OCI-LY1 (cell line): ENCODE results near the gene HMGB1.

Source experiments
- H2AFZ ChIP-seq: fragments of 200-600 bp; sonication (generic), shearing (Covaris generic); 2 replicates; pipeline ENCODE4 v1.6.0; 2014; ENCODE audit warnings: antibody characterized with exemption, mild to moderate bottlenecking, low read length
- H3F3A ChIP-seq: fragments of 200-600 bp; sonication (generic), shearing (Covaris generic); 2 replicates; pipeline ENCODE4 v1.6.0; 2014; ENCODE audit warnings: mild to moderate bottlenecking, antibody characterized with exemption, low read length, moderate library complexity; ENCODE audit not compliant: insufficient read depth
- H3K27ac ChIP-seq: fragments of 200-600 bp; sonication (generic); 2 replicates; pipeline ENCODE4 v1.5.1; 2014; ENCODE audit warnings: low read length, mixed run types, mild to moderate bottlenecking, low read depth; ENCODE audit not compliant: poor library complexity, severe bottlenecking
- H3K27me3 ChIP-seq: fragments of 200-600 bp; sonication (generic); 2 replicates; pipeline ENCODE4 v1.6.0; 2014; ENCODE audit warnings: antibody characterized with exemption, mild to moderate bottlenecking, low read length, moderate library complexity; ENCODE audit not compliant: insufficient read depth
- H3K36me3 ChIP-seq: fragments of 200-600 bp; sonication (generic); 2 replicates; pipeline ENCODE4 v1.6.1; 2014; ENCODE audit warnings: mild to moderate bottlenecking, antibody characterized with exemption, low read length, moderate library complexity, mixed read lengths; ENCODE audit not compliant: insufficient read depth
- H3K4me1 ChIP-seq: fragments of 200-600 bp; sonication (generic); 2 replicates; pipeline ENCODE4 v1.5.1; 2014; ENCODE audit warnings: mild to moderate bottlenecking, low read length, moderate library complexity; ENCODE audit not compliant: insufficient read depth, severe bottlenecking
- H3K4me2 ChIP-seq: fragments of 200-600 bp; sonication (generic), shearing (Covaris generic); 2 replicates; pipeline ENCODE4 v1.6.1; 2014; ENCODE audit warnings: low read length
- H3K4me3 ChIP-seq: fragments of 200-600 bp; sonication (generic); 2 replicates; pipeline ENCODE4 v1.5.1; 2014; ENCODE audit warnings: low read length, low read depth, mild to moderate bottlenecking, mixed read lengths; ENCODE audit not compliant: poor library complexity, severe bottlenecking
- H3K79me2 ChIP-seq: fragments of 200-600 bp; shearing (Covaris generic); 2 replicates; pipeline ENCODE4 v1.6.1; 2016; ENCODE audit warnings: mixed run types, low read length, mixed read lengths; ENCODE audit not compliant: insufficient read depth
- H3K9ac ChIP-seq: fragments of 200-600 bp; sonication (generic), shearing (Covaris generic); 2 replicates; pipeline ENCODE4 v1.6.1; 2014; ENCODE audit warnings: mild to moderate bottlenecking, low read length, mixed read lengths
- H3K9me2 ChIP-seq: fragments of 200-600 bp; sonication (generic), shearing (Covaris generic); 2 replicates; pipeline ENCODE4 v1.6.1; 2014; ENCODE audit warnings: low read depth, mild to moderate bottlenecking, low read length, mixed read lengths
- H3K9me3 ChIP-seq: fragments of 200-600 bp; shearing (Covaris generic); 2 replicates; pipeline ENCODE4 v1.6.1; 2014; ENCODE audit warnings: low read length, mixed read lengths
- H4K20me1 ChIP-seq: fragments of 200-600 bp; sonication (generic), shearing (Covaris generic); 2 replicates; pipeline ENCODE4 v1.6.0; 2016; ENCODE audit warnings: mild to moderate bottlenecking, low read length; ENCODE audit not compliant: insufficient read depth
- EZH2 ChIP-seq: fragments of 200-600 bp; sonication (generic), shearing (Covaris generic); IDR thresholded peaks from 2 replicates; pipeline ENCODE4 v1.8.0; 2017; ENCODE audit warnings: borderline replicate concordance, mixed run types, mild to moderate bottlenecking, antibody characterized with exemption, low read length, moderate library complexity, mixed read lengths
- TF ChIP-seq, protein P1 (sequence below): fragments of 200-600 bp; sonication (generic), shearing (Covaris generic); IDR thresholded peaks from 2 replicates; pipeline ENCODE4 v1.5.1; 2017; ENCODE audit warnings: mild to moderate bottlenecking, antibody characterized with exemption, low read length, moderate library complexity, mixed read lengths

Gene HMGB1

DNA sequence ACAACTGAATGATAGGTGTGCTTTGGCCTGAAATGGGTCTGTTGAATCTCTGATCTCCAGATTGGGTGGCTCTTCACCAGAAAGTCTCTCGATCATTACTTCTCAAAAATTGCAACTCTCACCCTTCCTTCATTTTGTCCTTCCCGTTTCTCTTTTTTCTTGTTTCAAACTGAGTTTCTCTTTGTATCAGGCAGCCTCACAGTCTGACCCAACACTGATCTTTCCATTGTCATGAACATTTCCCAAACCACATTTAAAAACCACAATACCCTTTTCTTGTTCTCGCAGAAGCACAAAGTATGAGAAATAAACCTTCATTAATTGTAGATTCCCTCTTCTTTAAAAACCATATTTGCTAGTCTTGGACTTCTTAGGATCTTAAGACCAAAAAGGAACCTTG is 33.6 kb upstream of the HMGB1 start:
- H3K36me3 ChIP-seq: no peaks in the 10 kb centered on the region
- H3K9me3 ChIP-seq: no peaks in the 10 kb centered on the region
- no peak for TF ChIP-seq EZH2
- TF ChIP-seq, protein P1, sequence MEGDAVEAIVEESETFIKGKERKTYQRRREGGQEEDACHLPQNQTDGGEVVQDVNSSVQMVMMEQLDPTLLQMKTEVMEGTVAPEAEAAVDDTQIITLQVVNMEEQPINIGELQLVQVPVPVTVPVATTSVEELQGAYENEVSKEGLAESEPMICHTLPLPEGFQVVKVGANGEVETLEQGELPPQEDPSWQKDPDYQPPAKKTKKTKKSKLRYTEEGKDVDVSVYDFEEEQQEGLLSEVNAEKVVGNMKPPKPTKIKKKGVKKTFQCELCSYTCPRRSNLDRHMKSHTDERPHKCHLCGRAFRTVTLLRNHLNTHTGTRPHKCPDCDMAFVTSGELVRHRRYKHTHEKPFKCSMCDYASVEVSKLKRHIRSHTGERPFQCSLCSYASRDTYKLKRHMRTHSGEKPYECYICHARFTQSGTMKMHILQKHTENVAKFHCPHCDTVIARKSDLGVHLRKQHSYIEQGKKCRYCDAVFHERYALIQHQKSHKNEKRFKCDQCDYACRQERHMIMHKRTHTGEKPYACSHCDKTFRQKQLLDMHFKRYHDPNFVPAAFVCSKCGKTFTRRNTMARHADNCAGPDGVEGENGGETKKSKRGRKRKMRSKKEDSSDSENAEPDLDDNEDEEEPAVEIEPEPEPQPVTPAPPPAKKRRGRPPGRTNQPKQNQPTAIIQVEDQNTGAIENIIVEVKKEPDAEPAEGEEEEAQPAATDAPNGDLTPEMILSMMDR: no peak
- no peaks in the 10 kb centered on the region for H4K20me1 ChIP-seq
- H3K27ac ChIP-seq: no peak overlapping the region
- H3K9ac ChIP-seq: no peak overlapping the region
- H3K4me1 ChIP-seq: no peaks in the 10 kb centered on the region
- no peaks in the 10 kb centered on the region for H3K27me3 ChIP-seq
- no peaks in the 10 kb centered on the region for H3K79me2 ChIP-seq
- no peak overlapping the region for H3K4me3 ChIP-seq
- H3F3A ChIP-seq: no peaks in the 10 kb centered on the region
- H3K9me2 ChIP-seq: no peaks in the 10 kb centered on the region
- H2AFZ ChIP-seq: no peak overlapping the region
- no peak overlapping the region for H3K4me2 ChIP-seq

DNA sequence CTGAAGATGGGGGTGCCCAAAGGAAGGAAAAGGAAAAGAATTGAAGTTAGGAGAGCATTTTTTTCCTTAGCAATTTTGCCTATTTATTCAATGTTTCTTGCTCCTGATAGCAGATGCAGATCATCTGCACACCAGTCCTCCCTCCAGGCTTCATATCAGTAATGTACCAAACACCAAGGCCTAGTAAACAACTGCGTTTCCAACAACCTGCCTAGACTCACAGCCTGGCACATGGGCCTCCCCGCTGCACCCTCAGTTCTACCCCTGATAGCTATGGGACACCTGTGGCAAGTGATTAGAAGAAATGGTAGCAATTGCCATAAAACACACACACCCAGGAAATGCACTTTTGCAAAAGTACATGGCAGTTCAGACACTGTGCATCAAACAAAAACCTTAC is 30.4 kb upstream of the HMGB1 start:
- Histone ChIP-seq H4K20me1 (no peaks in the 10 kb centered on the region), H2AFZ (no peak overlapping the region), H3F3A (no peaks in the 10 kb centered on the region), H3K27ac (no peak overlapping the region), H3K9ac (no peak overlapping the region), H3K27me3 (no peaks in the 10 kb centered on the region), H3K36me3 (no peaks in the 10 kb centered on the region), H3K4me2 (no peak overlapping the region), H3K79me2 (no peaks in the 10 kb centered on the region), H3K4me1 (no peaks in the 10 kb centered on the region), H3K4me3 (no peak overlapping the region), H3K9me2 (no peaks in the 10 kb centered on the region), H3K9me3 (no peaks in the 10 kb centered on the region)
- TF ChIP-seq EZH2: no peak
- TF ChIP-seq, protein P1: no peak

DNA sequence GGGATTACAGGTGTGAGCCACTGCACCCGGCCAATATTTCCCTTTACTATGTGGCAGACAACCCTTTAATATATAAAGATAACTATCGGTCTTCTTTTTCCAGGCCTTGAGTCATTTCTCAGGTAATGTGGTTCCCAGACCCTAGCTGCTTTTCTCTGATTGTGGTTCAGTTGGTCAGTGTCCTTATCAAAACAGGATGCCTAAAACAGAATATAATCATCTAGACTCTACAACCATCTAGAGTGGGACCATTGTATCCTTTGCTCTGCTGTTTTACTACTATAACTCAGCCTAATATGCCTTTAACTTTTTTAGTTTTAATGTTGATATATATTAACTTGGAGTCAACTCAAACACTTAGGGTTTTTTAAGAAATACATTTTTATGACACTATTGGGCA is 30.0 kb upstream of the HMGB1 start:
- no peaks in the 10 kb centered on the region for H3K36me3 ChIP-seq
- TF ChIP-seq, protein P1: no peak
- no peak for TF ChIP-seq EZH2
- H3K9me2 ChIP-seq: no peaks in the 10 kb centered on the region
- H3K9ac ChIP-seq: no peak overlapping the region
- H2AFZ ChIP-seq: no peak overlapping the region
- no peaks in the 10 kb centered on the region for H3K79me2 ChIP-seq
- no peaks in the 10 kb centered on the region for H3K9me3 ChIP-seq
- H3F3A ChIP-seq: no peaks in the 10 kb centered on the region
- no peak overlapping the region for H3K4me3 ChIP-seq
- no peak overlapping the region for H3K4me2 ChIP-seq
- H4K20me1 ChIP-seq: no peaks in the 10 kb centered on the region
- no peaks in the 10 kb centered on the region for H3K4me1 ChIP-seq
- H3K27ac ChIP-seq: no peak overlapping the region
- H3K27me3 ChIP-seq: no peaks in the 10 kb centered on the region
